CD4-positive, alpha-beta T cell treated with Interleukin-15 for 1 hour (primary cell): ENCODE measurements around the gene CACNA1F.
A peak's percentile ranks its signal among the peaks of the same experiment; 100 is the strongest.
"Not testable (repeated sequence)": the region's sequence is repeated elsewhere in the genome, so short reads cannot be mapped to it uniquely, and the experiment has no call there.

Experiments used
- DNase-seq: peaks from one replicate; pipeline ENCODE4 v3.0.0-alpha.2; 2020

Gene CACNA1F

DNA sequence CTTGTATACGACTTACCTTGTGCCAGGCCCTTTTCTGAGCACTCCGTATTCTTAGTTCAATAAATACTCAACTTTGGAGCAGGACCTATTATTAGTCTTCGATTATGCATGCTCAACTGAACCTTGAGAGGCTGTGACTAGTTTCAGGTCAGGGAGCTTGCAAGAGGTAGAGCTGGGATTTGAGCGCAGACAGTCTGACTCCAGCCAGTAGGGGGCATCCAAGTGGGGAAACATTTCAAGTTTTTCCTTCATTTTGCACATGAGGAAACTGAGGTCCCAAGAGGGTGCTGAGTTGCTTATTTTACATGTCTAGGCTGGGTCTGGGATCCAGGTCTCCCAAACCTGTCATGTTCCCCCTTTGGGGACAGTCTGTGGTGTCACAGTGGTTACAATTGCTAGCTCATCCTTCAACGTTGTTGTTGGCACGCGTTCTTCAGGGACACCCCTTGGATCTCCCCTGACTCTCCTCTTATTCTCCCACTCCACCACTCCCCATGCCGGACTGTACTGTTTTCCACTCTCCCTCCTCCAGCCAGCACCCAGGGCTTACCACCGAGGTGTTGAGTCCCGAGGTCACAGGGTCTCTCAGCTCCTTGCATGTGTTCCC is 40.3 kb downstream of the CACNA1F start:
- no peak for DNase-seq

DNA sequence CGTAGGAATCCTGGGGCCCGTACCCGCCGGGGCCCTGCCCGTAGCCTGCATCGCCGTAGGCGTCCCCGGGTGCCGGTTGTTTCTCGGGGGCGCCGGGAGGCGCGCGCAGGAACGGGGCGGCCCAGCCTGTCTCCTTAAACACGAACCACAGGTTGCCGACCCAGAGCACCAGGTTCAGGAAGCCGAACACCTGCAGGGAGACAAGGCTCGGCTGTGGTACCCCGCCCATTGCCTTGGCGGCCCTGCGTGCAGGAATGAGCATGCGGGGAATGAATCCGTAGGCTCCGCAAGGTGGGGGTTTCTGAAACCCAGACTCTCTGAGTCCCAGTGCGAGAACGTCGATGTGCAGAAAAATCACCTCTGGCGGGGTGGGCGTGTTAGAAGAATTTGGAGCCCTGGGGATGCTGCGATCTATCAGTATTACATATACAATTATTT is 41.5 kb downstream of the CACNA1F start:
- DNase-seq, result no peak

DNA sequence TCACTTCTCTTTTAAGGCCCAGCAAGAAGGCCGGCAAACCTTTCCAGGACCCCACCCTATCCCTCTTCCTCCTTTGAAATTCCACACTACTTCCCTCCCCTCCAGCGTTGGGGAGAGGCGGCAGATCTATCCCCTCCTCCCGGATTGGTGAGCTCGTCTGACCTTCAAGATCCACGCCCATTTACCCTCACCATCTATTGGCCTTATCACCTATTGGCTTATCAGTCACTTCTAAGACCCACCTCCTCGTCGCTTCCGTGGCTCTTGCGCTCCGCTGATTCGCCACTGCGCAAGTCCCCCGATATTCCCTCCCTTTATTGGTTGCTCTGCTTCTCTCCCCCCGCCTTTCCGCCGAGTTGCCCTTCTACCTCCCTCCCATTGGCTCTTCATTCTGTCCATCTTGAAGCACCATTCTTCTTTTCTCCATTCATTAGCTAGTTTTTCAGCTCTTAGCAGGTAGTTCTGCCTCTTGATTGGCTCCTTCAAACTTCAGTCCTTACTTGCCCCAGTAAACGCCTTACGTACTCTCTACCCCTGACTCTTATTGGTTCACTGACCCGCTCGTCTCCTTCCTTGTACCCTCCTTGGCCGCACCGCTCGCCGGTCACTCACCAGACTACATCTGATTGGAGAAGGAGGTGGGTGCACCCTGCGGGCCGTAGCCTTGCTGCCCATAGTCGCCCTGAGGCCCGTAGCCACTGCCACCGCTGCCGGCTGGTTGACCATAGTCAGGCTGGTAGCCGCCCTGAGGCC is 42.1 kb downstream of the CACNA1F start:
- DNase-seq, result peak; percentile 96

DNA sequence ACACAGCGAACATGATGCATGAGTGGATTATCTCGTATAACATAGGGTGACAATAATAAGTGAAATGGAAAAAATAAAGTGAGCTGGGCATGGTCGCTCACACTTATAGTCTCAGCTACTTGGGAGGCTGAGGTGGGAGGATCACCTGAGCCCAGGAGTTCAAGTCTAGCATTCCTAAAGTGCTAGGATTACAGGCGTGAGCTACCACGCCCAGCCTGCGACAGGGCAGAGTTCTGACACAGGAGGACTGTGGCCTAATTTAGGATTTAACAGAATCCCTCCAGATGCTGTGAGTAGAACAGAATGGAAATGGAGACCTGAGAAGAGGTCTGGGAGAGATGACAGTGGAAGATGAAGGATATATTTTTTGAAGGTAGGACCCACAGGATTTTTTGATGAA is 43.5 kb downstream of the CACNA1F start:
- DNase-seq, result no peak

DNA sequence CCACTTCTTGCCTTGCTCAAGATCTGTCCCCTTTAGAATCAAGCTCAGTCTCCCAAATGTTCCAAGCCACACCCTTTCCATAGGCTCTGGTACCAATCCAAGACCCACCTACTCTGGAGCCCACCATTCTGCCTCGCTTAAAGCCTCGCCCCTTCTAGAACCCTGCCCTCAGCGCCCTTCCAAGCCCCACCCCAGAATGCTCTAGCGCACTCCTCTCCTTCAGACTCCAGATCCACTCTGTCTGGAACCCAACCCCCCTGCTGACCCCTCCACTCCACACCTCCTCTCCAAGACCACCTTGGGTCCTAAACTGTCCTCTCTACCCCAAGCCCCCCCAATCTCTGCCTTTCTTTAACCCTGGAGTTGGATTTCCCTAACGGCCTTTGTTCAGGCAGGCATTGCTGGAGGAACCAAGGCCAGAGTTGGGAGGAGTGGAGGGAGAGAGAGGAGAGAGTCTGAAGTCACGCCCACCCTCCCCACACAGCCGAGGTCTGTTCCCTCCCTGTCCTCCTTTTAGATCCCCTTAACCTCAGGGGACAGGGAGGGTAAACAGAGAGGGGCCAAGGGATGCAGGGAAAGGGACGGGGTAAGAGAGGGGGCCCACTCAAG is 44.6 kb downstream of the CACNA1F start:
- DNase-seq, result no peak

DNA sequence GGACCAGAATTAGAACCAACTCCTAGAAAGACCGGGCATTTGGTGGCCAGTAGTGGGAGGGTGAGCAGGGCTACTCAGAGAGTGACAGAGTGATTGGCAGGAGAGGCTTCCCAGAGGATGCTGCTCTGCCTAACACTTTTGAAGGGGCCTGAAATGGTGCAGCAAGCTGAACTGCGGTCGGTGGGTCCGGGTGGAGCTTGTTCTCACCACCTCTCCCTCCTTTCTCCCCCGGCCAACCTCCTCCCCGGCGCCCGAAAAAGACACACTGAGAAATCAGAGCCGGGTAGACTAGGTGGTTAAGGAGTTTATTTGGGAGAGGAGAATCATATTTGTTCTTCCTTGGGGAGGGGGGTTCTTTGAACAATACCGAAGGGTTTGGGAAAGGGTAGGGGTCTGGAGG is 45.6 kb downstream of the CACNA1F start:
- DNase-seq, result no peak

DNA sequence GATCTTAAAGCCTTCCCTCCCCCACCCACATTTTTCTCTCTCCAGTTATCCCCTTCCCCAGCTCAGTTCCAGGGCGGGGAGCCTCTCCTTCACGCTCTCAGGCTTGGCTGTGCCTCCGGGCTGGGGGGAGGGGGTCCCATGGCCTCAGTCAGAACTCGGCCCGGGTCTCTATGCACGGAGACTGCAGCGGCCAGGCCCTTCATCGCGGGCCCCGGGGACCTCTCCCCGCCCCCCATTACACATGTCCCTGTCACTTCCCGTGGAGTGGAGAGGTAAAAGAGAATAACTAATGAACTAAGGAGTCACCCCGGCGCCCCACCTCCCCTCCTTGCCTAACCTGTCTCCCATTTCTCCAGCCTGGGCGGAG is 46.1 kb downstream of the CACNA1F start:
- no peak for DNase-seq

DNA sequence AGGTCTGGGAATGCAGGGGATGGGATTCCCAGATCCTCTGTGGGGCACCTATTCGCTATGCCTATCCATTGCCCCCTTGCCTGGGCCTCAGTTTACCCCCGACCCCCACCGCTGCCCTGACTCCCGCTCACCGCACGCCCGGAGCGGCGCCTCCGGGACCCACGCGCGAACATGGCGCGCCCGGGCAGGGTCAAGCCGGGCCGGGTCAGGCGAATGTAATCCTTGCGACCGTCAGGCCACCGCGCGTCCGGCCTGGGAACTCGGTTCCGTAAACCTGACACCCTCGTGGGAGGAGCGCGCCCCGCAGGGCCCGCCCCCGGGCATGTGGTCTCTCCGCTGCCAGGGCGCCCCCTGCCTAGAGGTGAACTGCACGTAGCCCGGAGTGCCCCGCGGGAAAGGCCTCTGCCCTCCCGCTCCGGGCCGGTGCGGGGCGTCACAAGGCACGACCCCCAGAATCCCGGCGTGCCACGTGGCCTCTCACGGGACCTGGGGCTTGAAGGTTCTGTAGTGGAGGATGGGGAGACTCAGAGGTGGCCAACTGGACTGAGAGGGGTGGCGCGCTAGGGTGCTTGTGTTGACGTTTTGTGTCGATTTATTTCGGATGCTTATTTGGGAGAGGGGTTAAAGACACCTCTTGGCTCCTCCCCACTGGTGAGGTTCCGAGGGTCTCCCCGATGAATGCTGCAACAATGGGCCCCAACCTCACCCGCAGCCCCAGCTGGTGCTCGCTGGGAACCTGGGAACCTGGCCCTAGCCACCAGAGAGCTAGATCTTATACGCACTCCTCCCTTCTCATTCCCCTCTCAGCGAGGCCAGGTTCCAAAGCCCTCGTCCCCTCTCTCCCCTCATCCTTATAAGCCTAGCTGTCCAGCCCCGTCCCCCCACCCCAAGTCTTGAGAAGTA is 46.8 kb downstream of the CACNA1F start, which contains the start of gene PRICKLE3:
Gene PRICKLE3 (minus strand): TSS at position 249 of the 903 bp plus-strand sequence. CDS start 76 bp downstream, at position 173.
- DNase-seq, result peak; percentile 77

DNA sequence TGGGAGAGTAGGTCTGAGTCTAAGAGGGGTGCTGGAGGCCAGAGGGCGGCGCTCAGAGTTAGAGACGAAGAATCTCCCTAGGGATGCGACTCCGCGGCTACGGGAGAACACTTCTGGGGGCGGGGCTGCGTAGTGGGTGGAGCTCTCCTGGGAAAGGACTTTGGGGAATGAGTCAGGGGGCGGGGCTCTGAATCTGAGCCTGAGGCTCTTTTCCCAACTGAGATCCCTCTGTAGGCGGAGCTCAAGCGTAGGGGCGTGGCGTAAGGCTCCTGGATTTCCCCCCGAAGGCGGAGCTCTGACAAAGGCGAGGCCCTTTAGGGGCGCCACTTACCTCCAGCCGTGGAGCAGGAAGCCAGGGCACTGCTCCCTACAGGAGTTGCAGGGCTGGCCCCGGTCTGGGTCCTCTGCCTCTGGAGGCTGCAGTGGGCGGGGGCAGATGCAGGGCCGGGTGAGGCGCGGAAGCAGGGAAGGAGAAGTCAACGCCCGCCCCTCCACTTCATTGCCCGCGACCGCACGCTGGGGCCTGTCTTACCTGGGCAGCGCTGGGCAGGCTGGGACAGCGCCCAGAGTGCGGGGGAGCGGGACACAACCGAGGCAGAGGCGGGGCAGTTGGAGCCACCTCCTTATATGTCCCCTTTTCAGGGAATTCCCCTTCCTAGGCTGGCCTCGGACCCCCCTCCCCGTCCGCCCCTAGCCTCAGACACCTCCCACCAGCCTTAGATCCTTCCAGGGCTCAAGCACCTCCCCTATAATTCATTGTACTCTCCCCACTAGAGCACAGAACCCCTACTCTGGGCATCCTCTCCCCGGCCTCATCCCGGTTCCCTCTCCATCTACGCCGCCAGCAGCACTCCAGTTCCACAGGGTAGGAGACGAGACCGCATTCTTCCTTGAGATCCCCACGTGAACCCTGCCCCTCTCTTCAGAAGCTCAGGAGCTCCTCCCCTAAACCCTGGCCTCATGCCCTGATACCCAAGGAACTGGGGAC is 48.6 kb downstream of the CACNA1F start:
- DNase-seq, result no peak

DNA sequence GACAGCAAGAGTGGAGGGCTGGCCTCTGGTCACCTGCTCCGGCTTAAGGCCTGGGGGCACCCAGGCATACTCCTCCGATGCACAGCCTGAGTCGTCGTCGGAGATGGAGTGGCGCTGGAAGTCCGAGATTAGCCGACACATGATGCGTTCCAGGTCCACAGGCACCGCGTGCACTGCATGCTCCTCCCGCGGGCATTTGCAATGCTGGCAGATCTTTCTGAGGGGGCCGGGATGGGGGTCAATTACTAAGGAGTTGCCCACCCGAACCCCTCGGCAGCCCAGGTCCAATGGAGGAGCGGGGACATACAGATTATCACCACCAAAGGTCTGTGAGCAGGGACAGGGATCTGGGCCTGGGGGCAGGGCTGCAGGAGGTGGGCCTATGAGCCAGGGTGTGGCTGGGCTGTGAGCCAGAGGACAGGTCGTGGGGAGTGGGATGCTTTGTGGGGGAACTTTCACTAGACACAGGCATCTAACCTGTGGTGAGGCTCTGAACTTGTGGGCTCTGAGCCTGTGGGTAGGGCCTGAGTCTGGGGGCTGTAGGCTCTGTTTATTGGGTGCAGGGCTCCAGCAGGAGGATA is 49.3 kb downstream of the CACNA1F start:
- no peak for DNase-seq

DNA sequence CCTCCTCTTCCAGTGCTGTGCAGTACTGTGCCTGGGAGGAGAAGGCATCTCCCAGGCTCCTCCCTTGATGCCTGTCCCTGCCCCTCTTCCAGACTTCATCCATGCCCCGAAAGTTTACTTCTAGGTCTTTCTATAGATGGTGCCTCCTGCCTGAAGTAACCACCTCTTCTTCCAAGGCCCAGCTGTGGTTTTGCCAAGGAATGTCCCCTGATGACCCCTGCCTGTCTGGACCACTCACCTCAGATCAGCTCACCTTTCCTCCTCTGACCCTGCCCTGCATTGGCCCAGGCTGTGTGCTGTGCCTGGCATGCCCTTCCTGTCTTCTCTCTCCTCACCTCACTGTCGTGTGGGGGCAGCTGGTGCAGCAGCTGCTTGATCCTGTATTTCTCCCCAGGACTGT is 53.8 kb downstream of the CACNA1F start:
- DNase-seq, result no peak

DNA sequence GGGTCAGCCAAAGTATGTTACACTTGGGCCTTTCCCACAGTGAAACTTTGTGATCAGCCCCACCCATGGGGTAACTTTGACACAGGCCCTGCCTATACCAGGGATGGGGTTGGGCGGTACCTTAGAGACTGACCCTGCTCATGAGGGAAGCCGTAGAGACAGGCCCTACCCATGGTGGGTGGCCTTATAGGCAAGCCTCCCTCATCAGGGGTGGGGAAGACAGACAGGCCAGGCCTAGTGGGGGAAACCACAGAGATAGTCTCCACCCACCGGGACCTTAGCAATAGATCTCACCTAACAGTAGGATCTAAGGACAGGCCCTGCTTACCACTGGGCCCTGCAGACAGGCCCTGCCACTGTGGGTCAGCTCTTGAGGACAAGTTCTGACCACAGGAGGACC is 54.6 kb downstream of the CACNA1F start:
- no peak for DNase-seq

DNA sequence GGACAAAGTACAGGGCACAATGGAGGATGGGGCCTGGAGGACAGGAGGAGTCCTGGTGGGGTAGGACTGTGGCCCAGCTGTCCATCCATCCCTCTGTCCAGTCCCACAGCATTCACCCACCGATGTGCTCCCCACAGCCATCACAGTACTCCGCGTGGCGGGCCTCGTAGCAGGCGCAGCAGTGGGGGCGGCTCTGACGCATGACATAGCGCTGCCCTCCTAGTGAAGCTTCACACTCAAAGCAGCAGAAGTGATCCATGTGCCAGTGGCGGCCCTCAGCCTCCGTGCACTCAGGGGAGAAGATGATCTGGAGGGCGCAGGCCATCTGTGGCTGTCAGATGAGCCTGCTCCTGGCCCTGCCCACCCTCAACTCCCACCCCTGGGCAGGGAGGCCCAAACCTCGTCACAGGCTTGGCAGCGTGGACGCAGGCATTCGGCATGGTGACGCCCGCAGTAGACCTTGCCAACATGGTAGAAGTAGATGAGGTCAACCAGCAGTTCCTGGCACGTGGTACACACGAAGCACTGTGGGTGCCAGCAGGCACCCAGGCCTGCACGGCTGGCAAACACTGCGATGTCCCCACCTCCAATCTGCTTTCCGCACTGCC is 55.2 kb downstream of the CACNA1F start:
- no peak for DNase-seq

DNA sequence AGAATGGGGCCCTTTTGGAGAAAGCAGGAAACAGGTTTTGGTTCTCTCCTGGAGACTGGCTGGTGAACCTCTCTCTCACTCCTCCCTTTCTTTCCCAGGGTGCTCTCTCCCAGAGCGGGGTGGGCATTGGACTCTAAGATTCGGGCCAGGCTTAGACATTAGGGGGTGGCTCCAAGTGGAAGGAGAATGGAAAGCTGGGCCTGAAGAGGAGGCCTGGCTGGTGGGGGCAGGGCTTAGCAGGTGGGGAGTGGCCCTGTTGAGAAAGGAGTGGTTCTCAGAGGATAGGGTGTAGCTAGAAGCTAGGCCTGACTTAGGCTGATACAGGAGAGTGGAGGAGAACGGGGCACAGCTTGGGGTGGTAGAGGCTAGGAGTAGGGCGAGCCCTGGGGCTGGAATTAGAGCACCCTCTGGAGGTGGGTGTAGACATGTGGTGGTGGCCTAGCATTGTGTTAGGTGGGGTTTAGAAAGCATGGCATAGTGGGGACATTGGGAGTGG is 55.8 kb downstream of the CACNA1F start:
- DNase-seq, result no peak

DNA sequence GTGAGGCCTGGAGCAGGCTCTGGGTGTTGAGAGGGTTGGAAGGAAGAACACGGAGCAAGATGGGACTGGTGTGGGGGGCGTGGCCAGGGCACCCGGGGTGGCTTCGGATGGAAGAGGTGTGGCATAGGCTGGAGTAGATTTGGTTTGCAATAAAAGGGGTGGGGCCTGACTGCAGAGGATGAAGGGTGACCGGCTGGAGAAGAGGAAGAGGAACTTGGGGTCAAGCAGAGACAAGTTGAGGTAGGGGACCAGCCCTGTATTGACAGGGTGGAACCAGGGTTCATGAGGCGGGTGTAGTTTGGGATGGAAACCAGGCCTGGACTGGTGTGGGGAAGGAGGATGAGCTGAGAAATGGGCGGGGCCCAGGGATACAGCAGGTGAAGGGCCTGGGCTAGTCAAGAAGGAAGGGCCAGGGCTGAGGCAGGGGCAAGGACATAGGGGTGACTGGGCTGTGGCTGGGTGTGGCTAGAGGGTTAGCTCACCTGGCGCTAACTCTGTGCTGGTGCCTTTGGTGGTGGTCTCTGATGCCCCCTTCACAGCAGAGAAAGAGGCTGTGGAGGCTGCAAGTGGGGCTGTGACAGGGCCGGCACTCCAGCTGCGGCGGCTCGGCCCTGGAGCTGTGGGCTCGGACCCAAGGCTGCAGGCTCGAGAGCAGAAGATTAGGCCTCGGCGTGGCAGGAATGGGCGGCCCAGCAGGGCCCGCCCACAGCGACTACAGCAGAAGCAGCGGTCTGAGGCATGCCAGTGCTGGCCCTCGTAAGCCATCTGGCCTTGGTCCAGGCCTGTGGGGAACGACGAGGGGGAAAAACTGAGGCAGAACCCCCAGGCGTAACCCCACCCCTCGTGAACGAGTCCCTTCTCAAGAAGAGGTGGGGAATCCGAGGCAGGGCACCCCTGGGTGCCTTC is 56.5 kb downstream of the CACNA1F start:
- DNase-seq, result peak; percentile 59

DNA sequence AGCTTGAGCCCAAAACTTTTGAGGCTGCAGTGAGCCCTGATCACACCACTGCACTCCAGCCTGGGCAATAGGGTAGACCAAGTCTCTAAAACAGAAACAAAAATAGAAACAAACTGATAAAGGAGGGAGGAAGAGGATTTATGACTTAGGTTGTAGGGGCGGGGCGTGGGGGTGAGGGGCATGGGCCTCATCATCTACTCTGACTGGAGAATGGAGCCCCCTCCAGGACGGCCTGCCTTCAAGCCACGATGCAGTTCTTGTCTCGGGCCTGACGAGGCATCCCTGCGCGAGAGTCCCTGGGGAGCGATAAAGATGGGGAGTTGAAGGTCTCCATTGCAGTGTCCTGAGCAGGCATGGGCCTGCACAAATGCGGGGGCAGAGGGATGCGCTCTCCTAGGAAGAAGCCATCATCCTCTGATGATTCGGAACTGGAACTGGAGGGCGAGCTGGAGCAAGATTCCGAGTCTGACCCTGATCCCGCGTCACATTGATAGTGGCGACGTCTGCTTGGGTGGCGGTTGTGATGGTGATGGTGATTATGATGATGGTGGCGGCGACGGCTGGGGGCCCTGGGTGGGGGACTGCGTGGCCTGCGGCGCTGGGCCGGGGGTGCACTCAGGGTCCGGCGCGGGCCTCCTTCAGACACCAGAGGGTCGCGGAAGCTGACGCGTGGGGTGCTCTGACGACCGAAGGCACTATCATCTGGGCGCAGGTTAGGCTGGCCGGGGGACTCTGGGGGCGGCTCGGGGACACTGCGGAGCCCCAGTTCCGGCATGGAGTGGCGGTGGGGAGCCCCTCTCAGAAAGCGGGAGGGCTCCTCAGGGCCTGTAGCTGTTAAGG is 57.5 kb downstream of the CACNA1F start:
- DNase-seq, result no peak

DNA sequence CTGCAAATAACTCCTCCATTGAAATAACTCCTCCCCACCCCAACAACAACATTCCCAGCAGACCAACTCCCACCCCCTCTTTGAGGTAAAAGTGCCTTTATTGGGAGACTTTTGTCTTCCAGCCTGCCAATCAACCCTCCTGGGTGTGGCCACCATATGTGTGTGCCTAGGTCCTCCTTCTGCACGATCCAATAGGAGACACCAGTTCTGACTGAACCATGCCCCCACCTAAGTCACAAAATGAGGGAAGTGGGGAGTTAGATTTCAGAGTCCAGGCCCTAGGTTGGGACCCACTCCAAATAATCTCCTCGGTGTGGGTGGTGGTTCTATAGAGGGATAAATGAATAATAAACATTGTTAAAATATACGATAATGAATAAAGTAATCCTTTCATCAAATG is 58.4 kb downstream of the CACNA1F start:
- no peak for DNase-seq

DNA sequence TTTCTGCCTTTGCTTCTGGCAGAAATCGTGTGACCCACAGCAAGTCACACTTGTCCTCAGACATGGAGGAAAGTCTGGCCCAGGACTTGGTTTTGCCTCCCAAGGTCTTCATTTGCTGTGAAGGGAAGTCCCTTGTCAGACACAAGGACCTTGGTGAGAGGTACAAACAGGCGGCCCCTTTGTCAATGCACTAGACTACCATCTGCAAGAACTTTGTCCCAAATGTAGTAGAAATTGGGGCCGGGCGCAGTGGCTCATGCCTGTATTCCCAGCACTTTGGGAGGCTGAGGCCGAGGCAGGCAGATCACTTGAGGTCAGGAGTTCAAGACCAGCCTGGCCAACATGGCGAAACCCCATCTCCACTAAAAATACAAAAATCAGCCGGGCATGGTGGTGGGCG is 59.6 kb downstream of the CACNA1F start:
- DNase-seq, result not testable (repeated sequence)

DNA sequence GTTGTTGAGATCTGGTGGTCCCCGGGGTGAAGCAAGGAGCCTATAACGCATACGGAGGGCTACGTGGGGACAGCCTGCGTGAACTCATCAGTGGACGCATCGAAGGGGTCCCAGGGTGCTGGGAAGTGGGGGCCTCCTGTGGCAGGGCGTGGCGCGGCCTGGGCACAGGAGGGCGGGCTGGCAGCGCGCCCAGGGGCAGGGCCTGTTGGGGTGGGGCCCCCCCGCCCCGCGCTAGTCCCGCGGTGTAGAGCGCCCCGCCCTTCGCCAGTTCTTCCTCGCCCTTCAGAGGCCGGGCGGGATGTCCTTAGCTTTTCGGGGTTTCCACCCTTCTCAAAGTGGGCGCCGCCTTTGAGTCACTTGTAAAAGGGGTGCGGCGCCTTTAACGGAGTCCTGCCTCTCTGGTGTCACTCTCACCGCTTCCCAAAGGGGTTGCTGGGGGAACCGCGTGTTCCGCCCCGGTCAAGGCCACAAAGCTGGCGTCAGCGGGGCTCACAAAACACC is 60.8 kb downstream of the CACNA1F start:
- DNase-seq, result peak; percentile 83
